H1 (cell line): Measurements from ENCODE around the gene CTBP2. TPM values are rescaled to one million over a fixed set of nuclear protein-coding genes. Genes with fewer than 3 reads are reported as not detected.

Experiments
- CTCF ChIA-PET: fragments of 300-600 bp; sonication (Branson Sonifier 250); formaldehyde crosslinking; loops from one replicate; lab custom pipeline; 2021; ENCODE audit not compliant: partially characterized antibody; lab: Charles Lee
- POLR2A ChIA-PET: fragments of 300-600 bp; sonication (Branson Sonifier 250); formaldehyde crosslinking; loops from one replicate; lab custom pipeline; 2021; ENCODE audit warnings: inconsistent platforms; ENCODE audit not compliant: partially characterized antibody; lab: Charles Lee
- DNase-seq, 2 experiments: peaks; one replicate each; pipeline versions ENCODE4 v3.0.0 to v3.0.0-alpha.2; 2010 to 2022; ENCODE audit warnings: low spot score in 2 of 2, low read depth in 1 of 2, mixed read lengths in 1 of 2
- FAIRE-seq: peaks from 2 replicates; lab custom pipeline; 2011; peaks lifted over from hg19 to GRCh38; lab: Jason Lieb, UNC
- H2AFZ ChIP-seq: 2 replicates; pipeline ENCODE4 v1.8.1; 2012; ENCODE audit warnings: low read length, inconsistent platforms
- H2AK5ac ChIP-seq: 2 replicates; pipeline ENCODE4 v1.6.1; 2013; ENCODE audit warnings: low read depth, low read length
- H2BK120ac ChIP-seq: replicated peaks from 2 replicates; pipeline ENCODE3; 2013; ENCODE audit warnings: low read depth, low read length, inconsistent platforms
- H2BK12ac ChIP-seq: 2 replicates; pipeline ENCODE4 v1.6.1; 2013; ENCODE audit warnings: low read depth, low read length
- H2BK15ac ChIP-seq: 2 replicates; pipeline ENCODE4 v1.6.1; 2013; ENCODE audit warnings: low read length
- H2BK20ac ChIP-seq: 2 replicates; pipeline ENCODE4 v1.6.1; 2013; ENCODE audit warnings: low read length
- H2BK5ac ChIP-seq: 2 replicates; pipeline ENCODE4 v1.6.1; 2013; ENCODE audit warnings: low read depth, low read length
- H3K14ac ChIP-seq: 2 replicates; pipeline ENCODE4 v1.6.1; 2013; ENCODE audit warnings: inconsistent platforms; ENCODE audit not compliant: insufficient read length
- H3K18ac ChIP-seq: 2 replicates; pipeline ENCODE4 v1.6.1; 2013; ENCODE audit warnings: low read length; ENCODE audit errors: extremely low read depth
- H3K23ac ChIP-seq: 2 replicates; pipeline ENCODE4 v1.6.1; 2013; ENCODE audit warnings: inconsistent platforms; ENCODE audit not compliant: insufficient read length
- H3K23me2 ChIP-seq: 2 replicates; pipeline ENCODE4 v1.6.1; 2013; ENCODE audit warnings: low read depth, low read length
- H3K27ac ChIP-seq: 2 replicates; pipeline ENCODE4 v1.6.1; 2011; ENCODE audit warnings: low read depth, low read length, inconsistent platforms
- H3K27me3 ChIP-seq, 4 experiments: replicated peaks in 1 of 4; 1 replicate in 1 of 4; 2 replicates in 3 of 4; pipeline versions ENCODE4 v1.6.1 to v1.8.1; 2011 to 2013; ENCODE audit warnings: low read length in 3 of 4, mild to moderate bottlenecking in 3 of 4, inconsistent platforms in 2 of 4, mixed read lengths in 2 of 4, moderate library complexity in 1 of 4; ENCODE audit not compliant: control insufficient read depth in 3 of 4, insufficient read depth in 3 of 4; ENCODE audit errors: extremely low read depth in 1 of 4
- H3K36me3 ChIP-seq, 4 experiments: 2 replicates each; pipeline versions ENCODE4 v1.6.1 to v1.8.1; 2011 to 2013; ENCODE audit warnings: mild to moderate bottlenecking in 4 of 4, low read length in 3 of 4, moderate library complexity in 2 of 4, control low read depth in 1 of 4, inconsistent platforms in 1 of 4; ENCODE audit not compliant: insufficient read depth in 4 of 4, control insufficient read depth in 2 of 4
- H3K4ac ChIP-seq: replicated peaks from 2 replicates; pipeline ENCODE3; 2013; ENCODE audit warnings: low read length, low read depth, mixed read lengths, inconsistent platforms; ENCODE audit not compliant: insufficient read length
- H3K4me1 ChIP-seq, 4 experiments: replicated peaks in 1 of 4; 1 replicate in 1 of 4; 2 replicates in 3 of 4; pipeline versions ENCODE4 v1.6.1 to v1.8.1; 2011 to 2013; ENCODE audit warnings: low read length in 3 of 4, inconsistent platforms in 2 of 4, mixed read lengths in 1 of 4; ENCODE audit not compliant: insufficient read depth in 4 of 4, control insufficient read depth in 3 of 4
- H3K4me2 ChIP-seq, 2 experiments: 2 replicates each; pipeline versions ENCODE4 v1.6.1 to v1.8.1; 2011 to 2013; ENCODE audit warnings: low read depth in 2 of 2, low read length in 2 of 2, control low read depth in 1 of 2, inconsistent platforms in 1 of 2, mild to moderate bottlenecking in 1 of 2; ENCODE audit not compliant: insufficient read depth in 1 of 2
- H3K4me3 ChIP-seq, 4 experiments: fragments of 200-600, 300-600 bp in 1 of 4; sonication (generic), shearing (Covaris generic), sonication (Bioruptor Twin) in 1 of 4; 2 replicates each; pipeline versions ENCODE4 v1.5.1 to v1.8.1; 2011 to 2016; ENCODE audit warnings: low read length in 4 of 4, low read depth in 3 of 4, control low read depth in 2 of 4, inconsistent platforms in 2 of 4, mild to moderate bottlenecking in 2 of 4, mixed read lengths in 1 of 4, moderate library complexity in 1 of 4; ENCODE audit not compliant: insufficient read depth in 2 of 4; ENCODE audit errors: extremely low read depth in 1 of 4
- H3K56ac ChIP-seq: replicated peaks from 2 replicates; pipeline ENCODE3; 2013; ENCODE audit warnings: low read depth, mild to moderate bottlenecking, mixed read lengths, low read length, inconsistent platforms; ENCODE audit not compliant: insufficient read length
- H3K79me1 ChIP-seq: 2 replicates; pipeline ENCODE4 v1.6.1; 2013; ENCODE audit warnings: low read depth, low read length, control low read depth
- H3K79me2 ChIP-seq, 2 experiments: 2 replicates each; pipeline versions ENCODE4 v1.6.1 to v1.8.1; 2012 to 2013; ENCODE audit warnings: low read length in 2 of 2, mild to moderate bottlenecking in 2 of 2, inconsistent platforms in 1 of 2; ENCODE audit not compliant: insufficient read depth in 2 of 2, control insufficient read depth in 1 of 2
- H3K9ac ChIP-seq, 4 experiments: replicated peaks in 1 of 4; 1 replicate in 1 of 4; 2 replicates in 3 of 4; pipeline versions ENCODE4 v1.6.1 to v1.8.1; 2011 to 2013; ENCODE audit warnings: low read depth in 3 of 4, low read length in 3 of 4, control low read depth in 2 of 4, mild to moderate bottlenecking in 2 of 4, moderate library complexity in 2 of 4, inconsistent platforms in 1 of 4; ENCODE audit errors: extremely low read depth in 1 of 4
- H3K9me3 ChIP-seq, 2 experiments: 2 replicates each; pipeline versions ENCODE4 v1.6.1 to v1.8.1; 2012 to 2013; ENCODE audit warnings: mild to moderate bottlenecking in 2 of 2, moderate library complexity in 2 of 2, control low read depth in 1 of 2, inconsistent platforms in 1 of 2, low read depth in 1 of 2, low read length in 1 of 2, mixed read lengths in 1 of 2; ENCODE audit not compliant: insufficient read depth in 2 of 2
- H4K20me1 ChIP-seq, 2 experiments: replicated peaks in 1 of 2; 2 replicates each; pipeline versions ENCODE3 to v1.8.1; 2011 to 2013; ENCODE audit warnings: inconsistent platforms in 2 of 2, low read length in 2 of 2, mild to moderate bottlenecking in 1 of 2; ENCODE audit not compliant: insufficient read depth in 2 of 2, control insufficient read depth in 1 of 2
- H4K5ac ChIP-seq: 2 replicates; pipeline ENCODE4 v1.6.1; 2013; ENCODE audit warnings: low read length, low read depth, mixed read lengths, inconsistent platforms; ENCODE audit not compliant: insufficient read length
- H4K8ac ChIP-seq: 2 replicates; pipeline ENCODE4 v1.8.0; 2013; ENCODE audit warnings: mild to moderate bottlenecking, moderate library complexity, low read length, inconsistent platforms; ENCODE audit not compliant: insufficient read depth; ENCODE audit errors: extremely low read depth
- H4K91ac ChIP-seq: replicated peaks from 2 replicates; pipeline ENCODE3; 2013; ENCODE audit warnings: low read length, mixed read lengths, inconsistent platforms; ENCODE audit not compliant: insufficient read length
- CBX8 ChIP-seq: fragments of 300-800, 300-1000 bp; sonication (generic); IDR thresholded peaks from 2 replicates; pipeline ENCODE4 v1.7.1; 2016; ENCODE audit warnings: low read depth, low read length, borderline replicate concordance
- CHD2 ChIP-seq: IDR thresholded peaks from 2 replicates; pipeline ENCODE4 v1.6.1; 2012; ENCODE audit warnings: low read length, improper control_type of control experiment
- EGR1 ChIP-seq: IDR thresholded peaks from 2 replicates; pipeline ENCODE4 v1.6.1; 2011; ENCODE audit warnings: low read depth, low read length, borderline replicate concordance
- KDM1A ChIP-seq: fragments of 200-600, 300-600 bp; sonication (generic); IDR thresholded peaks from 2 replicates; pipeline ENCODE4 v1.7.1; 2016; ENCODE audit warnings: mild to moderate bottlenecking, low read length, borderline replicate concordance
- NANOG ChIP-seq: IDR thresholded peaks from 2 replicates; pipeline ENCODE4 v1.6.1; 2011; ENCODE audit warnings: low read length, low read depth, mild to moderate bottlenecking, inconsistent platforms; ENCODE audit not compliant: insufficient read depth, poor library complexity, severe bottlenecking
- RXRA ChIP-seq: IDR thresholded peaks from 2 replicates; pipeline ENCODE4 v1.6.1; 2011; ENCODE audit warnings: low read depth, mild to moderate bottlenecking, low read length, moderate library complexity; ENCODE audit not compliant: insufficient read depth
- SP4 ChIP-seq: IDR thresholded peaks from 2 replicates; pipeline ENCODE4 v1.6.1; 2012; ENCODE audit warnings: low read length, inconsistent platforms
- SRF ChIP-seq: IDR thresholded peaks from 2 replicates; pipeline ENCODE4 v1.6.1; 2011; ENCODE audit warnings: mild to moderate bottlenecking, low read depth, low read length, moderate library complexity
- TAF7 ChIP-seq: optimal IDR thresholded peaks from 2 replicates; pipeline ENCODE3; 2011; ENCODE audit warnings: low read depth, mild to moderate bottlenecking, inconsistent platforms, low read length, moderate library complexity, borderline replicate concordance
- WGBS, 2 experiments: shearing (Covaris generic) in 1 of 2; methylation state at CpG; one replicate each; pipeline versions ENCODE4 v1.1.6 to v1.1.7; 2013 to 2015; ENCODE audit warnings: low lambda C conversion rate in 2 of 2, mixed read lengths in 2 of 2, inconsistent platforms in 1 of 2, low coverage in 1 of 2, missing lambda C conversion rate in 1 of 2; ENCODE audit not compliant: insufficient replicate concordance in 2 of 2, insufficient coverage in 1 of 2, insufficient read length in 1 of 2; ENCODE audit errors: extremely low coverage in 1 of 2, missing lambda C conversion rate in 1 of 2; 5-methylcytosine and 5-hydroxymethylcytosine counted together
- polyA plus RNA-seq, 7 experiments: library from polyadenylated mRNA; depleted of rRNA in 3 of 7; stranded (reverse) in 5 of 7; unstranded in 2 of 7; fragments of >200 nt in 5 of 7; fragments of 200-250 nt in 2 of 7; gene quantifications; 1 replicate in 5 of 7; 2 replicates in 1 of 7; 4 replicates in 1 of 7; pipeline versions ENCODE4 v1.2.1 to v1.2.3, GENCODE V29; 2011 to 2013; ENCODE audit warnings: missing spikeins in 2 of 7, mixed read lengths in 2 of 7
- total RNA-seq: library from RNA; stranded (reverse); fragmentation: NEBNext Ultra II Directional; extraction: Animal tissue kit (Norgen Biotek cat#: 25700); gene quantifications from 2 replicates; pipeline ENCODE4 v1.2.1, GENCODE V29; 2021

CTBP2 gene
- total and polyA plus RNA-seq, 2 of the 8 experiments (the other 6 are each of a cell fraction or from before 2014, with no cell fraction given), result 208 to 221 TPM

DNA sequence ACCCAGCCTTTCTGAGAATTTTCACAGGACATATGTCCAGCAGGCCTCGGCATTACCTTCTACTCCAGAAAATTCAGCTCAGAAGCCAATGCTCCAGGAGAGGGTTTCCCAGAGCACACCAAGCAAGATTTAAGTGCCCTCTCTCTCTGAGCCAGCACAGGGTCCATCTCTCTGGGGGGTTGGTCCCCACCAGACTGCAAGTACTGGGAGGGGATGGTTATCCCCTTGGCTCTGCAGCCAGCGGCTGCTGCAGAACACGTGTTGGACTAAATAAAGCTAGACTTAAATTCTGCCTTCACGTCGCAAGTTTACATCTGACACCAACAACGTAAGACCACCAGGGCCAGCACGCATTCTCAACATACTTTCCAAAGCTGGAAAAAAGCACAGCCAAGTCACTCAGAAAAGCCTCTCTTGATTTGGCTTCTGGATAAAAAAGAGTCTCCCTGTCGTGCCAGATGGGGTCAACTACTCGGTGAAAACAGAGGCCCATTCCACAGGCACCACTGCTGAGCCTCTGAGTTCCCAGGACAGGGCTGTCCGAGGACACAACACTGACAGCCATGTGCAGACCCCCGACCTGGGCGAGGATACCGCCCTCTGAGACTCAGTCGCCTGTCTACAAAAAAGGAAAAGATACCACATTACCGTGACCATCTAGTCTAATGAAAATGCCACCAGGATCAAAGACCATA lies 77.3 kb downstream of the CTBP2 start:
- Histone ChIP-seq H4K5ac (no peak overlapping the region), H3K27me3 (no peaks in the 10 kb centered on the region), H2BK15ac (no peak overlapping the region), H3K9me3 (no peaks in the 10 kb centered on the region), H3K4me2 (no peak overlapping the region), H4K8ac (no peak overlapping the region), H3K23me2 (no peaks in the 10 kb centered on the region), H3K23ac (no peak overlapping the region), H3K18ac (peak overlapping the region; percentile 7; the same call in 1 of the 2 replicates), H2BK12ac (no peak overlapping the region), H3K79me1 (peaks cover 34% of the 10 kb centered on the region), H4K91ac (no peak overlapping the region), H3K14ac (no peak overlapping the region), H2BK5ac (peak overlapping the region; percentile 78), H2BK120ac (no peak overlapping the region), H3K4ac (no peak overlapping the region), H4K20me1 (peaks cover 58 to 61% of the 10 kb centered on the region in 2 experiments), H2AFZ (no peak overlapping the region), H2BK20ac (no peak overlapping the region), H2AK5ac (no peak overlapping the region), H3K79me2 (peaks cover 17 to 100% of the 10 kb centered on the region in 2 experiments), H3K56ac (no peak overlapping the region), H3K9ac (no peak overlapping the region), H3K36me3 (peaks cover 0 to 41% (median 7%) of the 10 kb centered on the region in 4 experiments; a peak in 5 of 8 replicates), H3K4me1 (peaks cover 0 to 10% (median 5%) of the 10 kb centered on the region in 4 experiments; a peak in 4 of 7 replicates), H3K27ac (no peak overlapping the region), H3K4me3 (no peak overlapping the region)
- TF ChIP-seq NANOG, result no peak
- no peak for TF ChIP-seq RXRA
- TF ChIP-seq KDM1A, result no peak
- TF ChIP-seq EGR1, result no peak
- no peak for TF ChIP-seq SP4
- TF ChIP-seq CBX8, result no peak
- no peak for TF ChIP-seq SRF
- no peak for TF ChIP-seq TAF7
- TF ChIP-seq CHD2, result no peak
- FAIRE-seq, result no peak
- 94% methylated on average over 15 of the region's 15 CpGs; no CpG with 5 or more reads in 1 of the 2 experiments for WGBS, 2 experiments
- no peak for DNase-seq
- ChIA-PET POLR2A (interaction anchor here (0.6 to 1.2 kb wide), 3 partner anchors 9 to 20 kb away, joined by 3 to 7 read pairs (median 3); no protein-coding TSS in a partner anchor), CTCF (interaction anchor here (1.0 to 3.6 kb wide), 6 partner anchors 17 to 38 kb away, joined by 3 to 14 read pairs (median 4); no protein-coding TSS in a partner anchor)
